Erythroblast (primary cell): ENCODE results near the gene NEDD8.

Experiments used
- DNase-seq, 2 experiments: peaks; one replicate each; lab custom pipeline; 2025; lab: John Stamatoyannopoulos, UW
- GATA1 ChIP-seq: IDR thresholded peaks from 2 replicates; pipeline ENCODE4 v1.6.1; 2011; ENCODE audit warnings: low read depth, mild to moderate bottlenecking, control low read depth, low read length, moderate library complexity
- POLR2A ChIP-seq: IDR thresholded peaks from 2 replicates; pipeline ENCODE4 v1.6.1; 2011; ENCODE audit warnings: mild to moderate bottlenecking, low read length

The NEDD8 gene

DNA sequence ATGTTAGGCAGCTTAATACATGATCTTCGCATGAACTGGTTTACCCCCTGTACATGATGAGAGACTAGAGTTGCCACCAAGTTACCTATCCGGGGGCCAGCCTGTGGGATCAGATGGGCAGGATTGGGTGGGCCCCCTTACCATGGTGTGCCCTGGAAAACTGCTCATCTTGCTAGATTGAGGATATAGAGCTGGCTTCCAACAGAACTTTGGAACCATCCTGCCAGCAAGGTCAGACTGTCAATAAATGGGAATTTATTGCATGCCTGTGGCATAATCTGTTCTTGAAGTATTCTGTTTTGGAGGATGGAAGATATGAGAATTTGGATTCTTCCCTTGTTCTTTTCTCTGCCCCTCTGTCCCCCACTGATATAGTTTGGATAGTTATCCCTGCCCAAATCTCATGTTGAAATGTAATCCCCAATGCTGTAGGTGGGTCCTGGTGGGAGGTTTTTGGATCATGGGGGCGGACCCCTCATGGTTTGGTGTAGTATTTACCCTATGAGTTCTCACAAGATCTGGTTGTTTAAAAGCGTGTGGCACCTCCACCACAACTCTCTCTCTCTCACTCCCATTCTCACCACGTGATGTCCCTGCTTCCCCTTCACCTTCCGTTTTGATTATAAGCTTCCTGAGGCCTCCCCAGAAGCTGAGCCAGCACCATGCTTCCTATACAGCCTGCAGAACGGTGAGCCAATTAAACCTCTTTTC is 33.2 kb downstream of the NEDD8 start:
- no peak for DNase-seq

DNA sequence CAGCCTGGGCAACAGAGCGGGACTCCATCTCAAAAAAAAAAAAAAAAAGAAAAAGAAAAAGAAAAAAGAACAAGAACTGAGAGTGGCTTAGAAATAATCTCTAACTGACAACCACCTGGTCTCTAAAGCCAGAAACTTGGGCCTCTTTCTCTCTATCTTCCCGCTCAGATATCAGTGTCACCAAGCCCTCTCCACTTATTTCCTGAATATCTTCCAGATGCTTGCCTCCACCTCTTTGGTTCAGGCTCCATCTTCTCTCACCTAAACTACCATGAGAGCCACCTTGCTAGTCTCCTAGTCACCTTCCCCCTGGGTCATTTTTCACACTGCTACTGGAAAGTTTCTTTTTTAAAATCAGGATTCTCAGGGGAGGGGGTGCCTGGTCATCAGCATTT is 35.1 kb downstream of the NEDD8 start:
- TF ChIP-seq POLR2A (no peak), GATA1 (no peak)
- DNase-seq, result peak; percentile 32 to 52

More for the DNA sequence above, 33.2 kb downstream of the NEDD8 start:
- TF ChIP-seq GATA1 (no peak), POLR2A (no peak)

DNA sequence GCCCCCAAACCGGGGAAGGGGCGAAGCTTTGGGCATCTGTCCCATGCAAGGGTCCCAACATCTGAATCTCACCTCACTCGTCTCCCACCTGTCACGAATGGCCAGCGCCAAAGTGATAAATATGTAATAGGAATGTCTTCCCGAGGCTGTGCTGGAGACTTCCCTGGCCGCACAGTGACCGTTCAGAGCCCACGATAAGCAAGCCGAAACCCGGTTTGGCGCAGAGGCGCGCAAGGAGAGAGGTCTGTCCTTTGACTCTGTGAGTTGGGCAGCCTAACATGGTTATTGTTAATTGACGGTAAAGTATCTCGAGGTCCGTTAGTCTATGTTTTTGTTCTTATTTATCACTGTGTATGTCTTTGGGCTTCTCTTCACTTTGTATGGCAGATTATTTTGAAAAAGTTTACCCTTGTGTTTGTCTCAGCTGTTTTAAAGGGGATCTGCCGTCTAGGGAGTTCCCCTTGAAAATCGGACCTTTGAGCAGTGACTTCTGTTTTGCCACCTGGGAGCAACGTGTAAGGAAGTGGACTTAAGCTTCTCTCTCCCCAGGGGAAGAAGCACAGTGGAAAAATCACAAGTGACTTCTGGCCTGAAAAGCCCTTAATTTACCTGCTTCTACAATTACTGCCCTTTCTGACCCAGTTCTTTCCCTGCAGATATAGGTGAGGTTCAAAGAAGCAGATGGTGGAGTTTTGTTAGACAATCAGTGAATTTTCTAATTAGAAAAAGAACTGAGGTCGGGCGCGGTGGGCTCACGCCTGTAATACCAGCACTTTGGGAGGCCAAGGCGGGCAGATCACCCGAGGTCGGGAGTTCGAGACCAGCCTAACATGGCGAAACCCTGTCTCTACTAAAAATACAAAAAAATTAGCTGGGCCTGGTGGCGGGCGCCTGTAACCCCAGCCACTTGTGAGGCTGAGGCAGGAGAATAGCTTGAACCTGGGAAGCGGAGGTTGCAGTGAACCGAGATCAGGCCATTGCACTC is 35.8 kb downstream of the NEDD8 start:
- TF ChIP-seq GATA1 (no peak), POLR2A (no peak)
- peak; percentile 63 to 72 for DNase-seq

DNA sequence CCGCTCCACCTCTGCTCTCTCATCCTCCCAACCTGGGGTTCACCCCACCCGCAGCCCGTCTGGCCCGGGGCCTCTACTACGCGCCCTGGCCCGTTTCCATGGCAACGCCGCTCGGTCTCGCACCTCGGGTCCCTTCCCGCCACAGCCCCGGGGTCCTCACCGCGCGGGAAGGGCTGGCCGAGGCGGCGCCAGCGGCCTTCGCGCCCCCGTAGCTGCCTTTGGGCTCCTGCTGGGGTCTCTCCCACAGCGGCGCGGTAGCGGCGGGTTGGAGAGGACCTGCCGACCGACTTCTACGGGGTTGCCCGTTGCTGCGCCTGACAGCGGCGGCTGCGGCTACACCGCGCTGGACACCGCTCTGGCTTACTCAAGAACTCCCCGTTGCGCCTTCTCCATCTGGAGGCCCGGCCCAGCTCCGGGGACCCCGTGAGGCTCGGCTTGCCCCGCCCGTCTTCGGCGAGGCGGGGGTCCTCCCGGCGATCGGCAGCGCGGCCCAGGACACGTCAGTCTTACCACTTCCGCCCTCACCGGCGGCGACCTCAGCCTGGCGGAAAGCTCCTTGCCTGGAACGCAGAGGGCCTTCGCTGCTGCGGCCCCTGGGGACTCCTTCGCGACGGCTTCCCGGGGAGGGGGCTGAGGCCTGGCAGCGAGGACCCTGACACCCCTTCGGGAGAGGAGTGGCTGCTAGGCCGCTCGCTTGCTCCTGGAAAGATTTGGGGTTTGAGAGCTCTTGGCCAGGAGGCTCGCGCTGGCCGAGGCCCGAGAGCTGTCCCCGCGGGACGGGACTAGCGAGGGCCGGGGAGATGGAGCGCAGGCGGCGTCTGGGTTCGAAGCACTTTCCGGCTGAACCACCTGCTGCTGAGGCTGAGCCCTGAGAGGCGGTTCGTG is 36.7 kb downstream of the NEDD8 start, which contains the start of gene TM9SF1:
Gene TM9SF1, minus strand, starts transcription at position 256 of the 885 bp plus-strand sequence. CDS start 422 bp downstream, outside the sequence.
- DNase-seq, result peak; percentile 92 to 93
- TF ChIP-seq GATA1, result no peak
- peak; percentile 84 for TF ChIP-seq POLR2A

DNA sequence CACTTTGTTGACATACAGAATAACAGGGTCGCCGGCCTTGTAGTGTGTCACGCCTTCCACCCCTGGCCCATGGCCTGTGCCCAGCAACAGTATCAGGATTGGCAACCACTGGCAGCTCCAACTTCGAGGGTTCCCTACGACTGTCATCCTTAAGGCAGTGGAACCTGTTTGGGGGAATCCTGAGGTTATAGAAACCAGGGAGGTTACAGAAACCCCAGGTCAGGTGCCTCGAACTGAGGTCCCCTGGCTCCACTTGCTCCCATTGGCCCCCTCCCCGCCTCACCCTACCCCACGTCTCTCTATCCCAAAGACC is 37.3 kb downstream of the NEDD8 start:
- DNase-seq, result no peak

DNA sequence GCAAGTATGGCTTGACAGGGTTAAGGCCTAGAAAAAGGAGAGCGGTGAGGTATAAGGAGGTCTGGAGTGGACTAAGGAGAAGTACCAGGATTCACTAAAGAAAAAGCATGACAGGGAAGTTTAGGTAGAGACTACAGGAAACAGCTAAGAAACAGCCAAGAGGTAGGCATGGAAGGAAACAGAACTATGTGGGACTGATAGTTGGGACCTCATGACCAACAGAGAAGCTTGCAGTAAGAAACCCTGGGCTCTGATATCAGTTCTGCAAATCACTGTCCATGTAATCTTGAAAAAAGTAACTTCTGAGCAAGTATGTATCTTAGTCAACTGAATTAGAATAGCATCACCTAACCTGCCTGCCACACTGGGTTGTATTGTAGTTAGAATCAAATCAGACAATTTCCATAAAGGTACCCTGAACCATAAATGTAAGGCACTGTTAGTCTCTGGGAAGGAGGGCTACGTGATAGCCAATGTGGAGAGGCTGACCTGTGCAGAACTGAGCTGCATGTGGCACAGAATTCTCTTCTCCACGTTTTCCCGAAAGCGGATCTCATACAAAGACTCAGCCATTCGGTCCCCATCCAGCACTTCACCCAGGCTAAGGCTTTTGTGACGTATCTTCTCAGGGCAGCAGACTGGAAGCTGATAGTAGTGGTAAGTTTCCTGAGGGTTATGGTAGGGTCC is 37.8 kb downstream of the NEDD8 start:
- no peak for TF ChIP-seq GATA1
- TF ChIP-seq POLR2A, result no peak
- peak in 1 of 2 experiments; percentile 31 for DNase-seq

More for the DNA sequence above, 37.3 kb downstream of the NEDD8 start:
- TF ChIP-seq POLR2A, result no peak
- TF ChIP-seq GATA1, result no peak

DNA sequence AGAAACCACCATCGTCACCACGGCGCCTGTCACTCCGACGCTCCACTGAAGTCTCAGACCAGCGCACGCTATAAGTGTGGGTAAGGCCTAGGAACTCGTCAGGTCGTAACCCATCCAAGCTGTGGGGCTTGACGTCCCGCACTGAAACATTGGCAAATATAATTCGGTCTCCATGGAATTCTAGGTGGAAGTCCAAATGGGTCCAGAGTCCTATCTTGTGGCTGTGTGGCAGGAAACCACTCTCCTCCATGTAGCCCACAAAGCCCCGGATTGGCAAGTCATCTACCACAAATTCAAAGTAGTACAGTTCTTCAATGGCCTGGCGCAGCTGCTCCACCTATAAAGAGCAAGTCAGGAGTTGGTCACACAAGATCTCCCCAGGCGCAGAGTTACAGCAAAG is 39.2 kb downstream of the NEDD8 start:
- DNase-seq, result no peak
- no peak for TF ChIP-seq GATA1
- TF ChIP-seq POLR2A, result no peak

DNA sequence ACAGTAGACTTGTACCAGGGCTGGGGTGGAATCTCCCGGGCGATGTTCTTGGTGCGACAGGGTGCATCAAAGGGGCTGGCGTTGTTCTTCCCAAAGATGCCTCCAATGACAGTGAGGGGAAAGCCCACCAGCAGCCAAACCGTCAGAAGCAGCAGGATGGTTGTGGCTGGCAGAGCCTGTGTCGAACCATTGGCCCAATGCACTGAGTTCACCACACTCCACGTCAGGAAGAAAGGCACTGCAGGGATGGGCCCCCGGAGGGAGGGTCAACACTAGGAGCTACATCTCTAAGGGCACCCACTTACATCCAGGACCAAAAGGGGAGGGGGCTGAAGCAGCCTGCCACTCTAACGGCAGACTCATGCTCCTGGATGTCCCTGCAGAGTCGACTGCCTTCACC is 41.8 kb downstream of the NEDD8 start:
- TF ChIP-seq POLR2A (no peak), GATA1 (no peak)

DNA sequence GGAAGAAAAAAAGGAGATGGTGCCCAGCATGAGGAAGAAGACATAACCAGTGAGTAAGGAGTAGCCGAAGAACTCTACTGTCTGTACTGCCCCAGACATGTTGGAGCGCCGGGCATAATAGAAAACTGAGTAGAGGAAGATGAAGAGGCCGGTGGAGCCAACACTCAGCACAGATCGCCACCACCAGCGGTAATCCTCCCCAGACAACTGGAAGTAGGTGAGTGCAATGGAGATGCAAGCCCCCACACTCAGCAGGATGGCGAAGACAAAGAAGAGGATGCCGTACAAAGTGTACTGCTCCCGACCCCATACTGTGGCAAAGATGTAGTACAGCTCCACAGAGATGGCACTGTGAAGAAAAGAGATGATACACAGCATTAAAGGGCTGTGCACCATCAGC is 42.7 kb downstream of the NEDD8 start:
- TF ChIP-seq GATA1 (no peak), POLR2A (no peak)
- no peak for DNase-seq

More for the DNA sequence above, 41.8 kb downstream of the NEDD8 start:
- DNase-seq, result no peak

DNA sequence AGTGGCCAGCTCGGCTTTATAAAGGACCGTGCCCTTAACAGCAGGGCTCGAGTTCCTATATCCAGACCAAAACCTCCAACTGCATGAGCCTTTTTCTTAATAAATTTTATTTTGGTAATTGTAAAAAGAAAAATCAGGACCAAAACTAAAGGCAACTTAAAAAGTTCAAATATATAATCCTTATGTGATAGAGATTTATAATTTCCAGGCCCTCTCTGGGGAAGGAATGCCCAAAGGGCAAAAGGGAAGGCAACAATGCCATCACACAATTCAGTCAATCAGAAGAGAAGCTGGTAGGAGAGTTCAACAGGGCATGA is 43.1 kb downstream of the NEDD8 start:
- DNase-seq, result no peak
- TF ChIP-seq POLR2A (no peak), GATA1 (no peak)

DNA sequence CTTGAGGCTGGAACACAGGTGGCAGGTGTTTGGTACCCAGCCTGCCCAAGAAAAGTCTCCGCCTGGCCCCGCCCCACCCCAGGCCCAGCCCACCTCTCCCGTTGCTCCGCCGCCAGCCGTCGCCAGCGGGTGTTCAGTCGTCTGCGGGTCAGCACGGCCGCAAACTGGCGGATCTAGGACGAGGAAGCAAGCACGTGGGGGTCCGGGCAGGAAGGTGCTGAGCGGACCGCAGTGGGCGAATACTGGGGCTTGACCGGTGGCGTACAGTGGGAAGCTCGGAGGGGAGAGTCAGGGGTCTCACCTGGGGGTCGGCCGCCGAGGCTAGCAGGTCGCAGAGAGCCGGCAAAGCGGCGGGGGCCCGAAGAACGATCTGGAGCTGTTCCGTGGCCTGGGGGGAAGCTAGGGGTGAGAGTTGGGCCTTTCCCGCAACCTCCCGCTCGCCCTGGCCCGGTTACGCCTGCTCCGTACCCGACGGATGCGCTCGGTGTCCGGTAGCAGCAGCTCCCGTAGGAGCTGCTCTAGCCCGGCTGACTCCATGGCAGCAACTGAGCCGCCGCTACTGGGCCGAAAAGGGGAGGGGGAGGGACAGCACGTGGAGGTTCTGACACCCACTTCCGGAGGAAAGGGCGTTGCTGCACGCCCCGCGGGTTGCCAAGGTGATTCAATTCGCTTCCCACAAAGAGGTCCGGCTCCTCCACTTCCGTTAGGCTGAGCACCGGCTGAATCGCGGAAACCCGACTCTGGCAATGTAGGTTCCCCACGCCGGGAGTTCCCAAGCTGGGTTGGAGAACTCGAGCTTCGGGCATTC is 43.7 kb downstream of the NEDD8 start, which contains the start of gene IPO4:
Gene IPO4, minus strand, starts transcription at position 566 of the 808 bp plus-strand sequence. Its CDS starts 29 bp downstream, at position 537.
- no peak for TF ChIP-seq GATA1
- peak; percentile 72 for TF ChIP-seq POLR2A
- DNase-seq, result peak; percentile 95 to 97

DNA sequence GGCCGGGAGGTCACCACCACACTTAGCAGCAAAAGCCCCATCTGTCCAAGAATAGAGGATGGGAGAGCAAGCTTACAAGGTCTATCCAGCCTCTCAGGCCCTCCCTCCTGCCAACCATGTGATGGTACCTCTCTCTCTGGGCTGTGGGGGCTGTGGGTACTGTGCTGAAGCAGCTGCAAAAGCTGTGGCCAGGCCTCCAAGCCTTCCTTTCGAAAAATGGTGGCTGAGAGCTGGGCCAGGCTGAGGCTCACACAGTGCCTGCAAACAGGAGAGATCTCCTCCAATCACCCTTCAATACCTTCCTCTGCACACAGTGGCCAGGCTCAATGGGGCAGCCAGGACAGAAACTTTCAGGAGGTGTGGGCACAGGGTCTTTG is 44.6 kb downstream of the NEDD8 start:
- DNase-seq, result no peak
- TF ChIP-seq GATA1, result no peak
- no peak for TF ChIP-seq POLR2A
